ENCODE data around the gene PLA2G5. TPM values are rescaled to one million over a fixed set of nuclear protein-coding genes. Genes with fewer than 3 reads are reported as not detected.
"Not testable (repeated sequence)": the region's sequence is repeated elsewhere in the genome, so short reads cannot be mapped to it uniquely, and the experiment has no call there.

The PLA2G5 gene, protein sequence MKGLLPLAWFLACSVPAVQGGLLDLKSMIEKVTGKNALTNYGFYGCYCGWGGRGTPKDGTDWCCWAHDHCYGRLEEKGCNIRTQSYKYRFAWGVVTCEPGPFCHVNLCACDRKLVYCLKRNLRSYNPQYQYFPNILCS
- 10 to 100 TPM; 18.7 to 19.2 TPM for total RNA-seq

DNA sequence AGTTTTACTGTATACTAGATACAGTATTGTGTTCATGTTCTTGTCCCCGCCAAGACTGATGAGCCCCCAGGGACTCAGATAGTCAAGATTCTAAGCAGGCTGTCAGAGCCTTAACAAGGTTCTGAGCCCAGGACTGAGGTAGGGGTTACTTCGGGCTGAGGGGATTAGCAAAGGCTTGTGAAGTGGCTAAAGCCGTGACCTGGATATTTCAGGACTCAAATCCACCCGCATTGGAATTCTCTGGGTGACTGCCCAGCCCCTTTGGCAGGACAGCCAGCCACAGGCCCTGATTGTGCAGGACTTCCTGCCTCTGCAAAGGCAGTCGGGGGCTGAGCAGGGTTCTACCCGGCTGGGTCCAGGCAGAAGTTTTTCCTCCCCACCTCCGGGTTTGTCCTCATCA is at the start of gene PLA2G5:
PLA2G5 (plus strand) TSS at position 321 of the 400 bp plus-strand sequence. CDS start 14,637 bp downstream, outside the sequence.
- Histone ChIP-seq H3K27ac (peak within 1 kb of the TSS; percentile 64 to 74), H3K4me1 (ENCODE audit: control insufficient read depth in 1 of 2, low read depth in 2 of 2) (peaks cover 5 to 36% of the 10 kb centered on the region in 2 donors), H3K9me3 (no peaks in the 10 kb centered on the region), H3K36me3 (no peaks in the 10 kb centered on the region), H3K27me3 (replicated peaks; ENCODE audit: insufficient read depth) (no peaks in the 10 kb centered on the region), H3K4me3 (peak within 1 kb of the TSS; percentile 74)
- TF ChIP-seq, protein P1, sequence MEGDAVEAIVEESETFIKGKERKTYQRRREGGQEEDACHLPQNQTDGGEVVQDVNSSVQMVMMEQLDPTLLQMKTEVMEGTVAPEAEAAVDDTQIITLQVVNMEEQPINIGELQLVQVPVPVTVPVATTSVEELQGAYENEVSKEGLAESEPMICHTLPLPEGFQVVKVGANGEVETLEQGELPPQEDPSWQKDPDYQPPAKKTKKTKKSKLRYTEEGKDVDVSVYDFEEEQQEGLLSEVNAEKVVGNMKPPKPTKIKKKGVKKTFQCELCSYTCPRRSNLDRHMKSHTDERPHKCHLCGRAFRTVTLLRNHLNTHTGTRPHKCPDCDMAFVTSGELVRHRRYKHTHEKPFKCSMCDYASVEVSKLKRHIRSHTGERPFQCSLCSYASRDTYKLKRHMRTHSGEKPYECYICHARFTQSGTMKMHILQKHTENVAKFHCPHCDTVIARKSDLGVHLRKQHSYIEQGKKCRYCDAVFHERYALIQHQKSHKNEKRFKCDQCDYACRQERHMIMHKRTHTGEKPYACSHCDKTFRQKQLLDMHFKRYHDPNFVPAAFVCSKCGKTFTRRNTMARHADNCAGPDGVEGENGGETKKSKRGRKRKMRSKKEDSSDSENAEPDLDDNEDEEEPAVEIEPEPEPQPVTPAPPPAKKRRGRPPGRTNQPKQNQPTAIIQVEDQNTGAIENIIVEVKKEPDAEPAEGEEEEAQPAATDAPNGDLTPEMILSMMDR (IDR thresholded peaks at IDR 0.05): no peak
- DNase-seq (ENCODE audit: low spot score) (no peak), ATAC-seq (ENCODE audit: insufficient number of reproducible peaks, low FRiP score, low read depth) (peak; percentile 84)

DNA sequence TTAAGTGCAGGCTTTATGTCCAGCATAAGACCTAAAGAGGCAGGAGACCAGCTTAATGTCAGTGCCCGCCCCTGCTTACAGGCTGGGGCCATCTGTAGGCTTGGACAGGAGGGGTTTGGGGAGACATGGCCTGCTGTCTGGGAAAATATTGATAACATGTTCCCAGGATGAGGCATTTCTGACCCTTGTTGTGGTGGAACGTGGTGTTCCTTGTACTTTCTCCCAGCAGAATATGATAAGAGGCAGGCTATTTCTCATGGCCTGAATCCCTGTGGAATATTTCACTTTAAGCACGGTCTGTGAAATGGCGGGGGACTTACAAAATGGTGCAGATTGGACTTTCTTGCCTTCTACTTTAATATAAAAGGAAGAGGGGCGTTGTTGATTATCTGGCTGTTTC is 41.9 kb upstream of the PLA2G5 start:
- Histone ChIP-seq H3K9me3 (peaks cover 3% of the 10 kb centered on the region), H3K27ac (no peak overlapping the region), H3K36me3 (no peaks in the 10 kb centered on the region), H3K4me1 (ENCODE audit: control insufficient read depth in 1 of 2, low read depth in 2 of 2) (no peaks in the 10 kb centered on the region), H3K27me3 (replicated peaks; ENCODE audit: insufficient read depth) (no peaks in the 10 kb centered on the region), H3K4me3 (no peak overlapping the region)
- no peak for ATAC-seq (ENCODE audit: insufficient number of reproducible peaks, low FRiP score, low read depth)
- TF ChIP-seq, protein P1 (IDR thresholded peaks at IDR 0.05): no peak
- no peak for DNase-seq (ENCODE audit: low spot score)

DNA sequence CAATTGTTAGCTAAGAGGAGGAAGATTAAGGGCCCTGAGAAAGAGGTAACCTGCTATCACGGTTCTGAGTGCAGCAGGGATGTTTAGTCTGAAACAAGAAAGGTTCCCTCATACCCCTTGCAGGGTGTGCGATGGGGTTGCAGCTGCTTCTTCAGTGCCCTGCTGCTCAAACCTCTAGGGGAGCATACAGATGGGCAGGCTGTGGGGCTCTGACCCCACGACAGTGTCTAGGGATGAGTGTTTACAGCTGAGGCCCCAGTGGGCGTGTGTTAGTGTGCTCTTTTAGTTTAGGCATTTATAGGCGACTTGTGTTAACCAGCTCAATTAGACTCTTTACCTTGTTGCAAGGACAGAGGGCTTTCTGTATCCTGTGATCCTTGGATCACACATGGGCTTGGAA is 41.3 kb upstream of the PLA2G5 start:
- Histone ChIP-seq H3K27me3 (replicated peaks; ENCODE audit: insufficient read depth) (no peaks in the 10 kb centered on the region), H3K9me3 (peaks cover 3% of the 10 kb centered on the region), H3K36me3 (no peaks in the 10 kb centered on the region), H3K27ac (no peak overlapping the region), H3K4me3 (peak overlapping the region; percentile 5), H3K4me1 (ENCODE audit: control insufficient read depth in 1 of 2, low read depth in 2 of 2) (no peaks in the 10 kb centered on the region)
- ATAC-seq (ENCODE audit: insufficient number of reproducible peaks, low FRiP score, low read depth) (no peak), DNase-seq (ENCODE audit: low spot score) (no peak)
- TF ChIP-seq, protein P1 (IDR thresholded peaks at IDR 0.05): no peak

GRCh38 chr1:20029178-20029912 is 40.6 kb upstream of the PLA2G5 start:
- no peaks in the 10 kb centered on the region for H3K9me3 ChIP-seq
- H3K4me1 ChIP-seq (ENCODE audit: control insufficient read depth in 1 of 2, low read depth in 2 of 2): no peaks in the 10 kb centered on the region
- no peak overlapping the region for H3K27ac ChIP-seq
- no peaks in the 10 kb centered on the region for H3K27me3 ChIP-seq (replicated peaks; ENCODE audit: insufficient read depth)
- no peak for ATAC-seq (ENCODE audit: insufficient number of reproducible peaks, low FRiP score, low read depth)
- no peaks in the 10 kb centered on the region for H3K36me3 ChIP-seq
- no peak for DNase-seq (ENCODE audit: low spot score)
- H3K4me3 ChIP-seq: peak overlapping the region; percentile 5
- TF ChIP-seq, protein P1 (IDR thresholded peaks at IDR 0.05): no peak

- not testable (repeated sequence) for ATAC-seq (ENCODE audit: insufficient number of reproducible peaks, low FRiP score, low read depth); H3K27ac ChIP-seq; H3K27me3 ChIP-seq (replicated peaks; ENCODE audit: insufficient read depth); H3K36me3 ChIP-seq; H3K4me3 ChIP-seq; H3K9me3 ChIP-seq; H3K4me1 ChIP-seq (ENCODE audit: control insufficient read depth in 1 of 2, low read depth in 2 of 2); DNase-seq (ENCODE audit: low spot score)
Observed at GRCh38 chr1:20030436-20031151, 39.4 kb upstream of the PLA2G5 start.

All from thoracic aorta (tissue), 2 donors.